Breast epithelium (tissue), 4 donors: ENCODE measurements around the gene ZNF205. TPM values are rescaled to one million over a fixed set of nuclear protein-coding genes. Genes with fewer than 3 reads are reported as not detected.

Experiments
- DNase-seq, 2 donors: peaks; one replicate each; pipeline ENCODE4 v3.0.0-alpha.2; 2019; ENCODE audit warnings: low spot score in 2 of 2
- H3K27ac ChIP-seq, 2 donors: fragments of 200-600 bp; sonication (generic) in 1 of 2; one replicate each; pipeline ENCODE4 v1.5.1; 2016 to 2019; ENCODE audit warnings: mild to moderate bottlenecking in 1 of 2
- H3K27me3 ChIP-seq, 2 donors: fragments of 200-600 bp; sonication (generic) in 1 of 2; one replicate each; pipeline versions ENCODE4 v1.5.1 to v1.6.0; 2017 to 2019; ENCODE audit warnings: control low read depth in 1 of 2, mild to moderate bottlenecking in 1 of 2
- H3K36me3 ChIP-seq: fragments of 200-600 bp; one replicate; pipeline ENCODE4 v1.5.1; 2019
- H3K4me1 ChIP-seq, 2 donors: fragments of 200-600 bp; sonication (generic); one replicate each; pipeline ENCODE4 v1.5.1; 2016 to 2019; ENCODE audit warnings: control low read depth in 1 of 2
- H3K4me3 ChIP-seq, 3 donors: fragments of 200-600 bp; sonication (generic); 1 replicate in 2 of 3; 2 replicates in 1 of 3; pipeline ENCODE4 v1.5.1; 2016 to 2019; ENCODE audit warnings: mild to moderate bottlenecking in 3 of 3, moderate library complexity in 2 of 3
- H3K9me3 ChIP-seq, 2 donors: fragments of 200-600 bp; sonication (generic) in 1 of 2; one replicate each; pipeline ENCODE4 v1.5.1; 2016 to 2019; ENCODE audit warnings: control low read depth in 1 of 2
- POLR2A ChIP-seq: fragments of 450-650 bp; IDR thresholded peaks from one replicate; pipeline ENCODE4 v1.6.1; 2016; ENCODE audit warnings: antibody characterized with exemption, mild to moderate bottlenecking, moderate library complexity
- POLR2AphosphoS5 ChIP-seq, 3 donors: sonication (generic); formaldehyde crosslinking; IDR thresholded peaks; one replicate each; pipeline ENCODE4 v1.6.1; 2017; ENCODE audit warnings: antibody characterized with exemption in 3 of 3
- intact Hi-C: fragments of 100-400 bp; cut with DNase I; formaldehyde crosslinking; loops from one replicate; pipeline ENCODE4 v1.15.1; 2023; ENCODE audit warnings: low total_unique reads
- total RNA-seq, 3 donors: library from RNA; depleted of rRNA; stranded (reverse); fragments of >200 nt; gene quantifications; one replicate each; pipeline ENCODE4 v1.1.0, GENCODE V29; 2016
- TF ChIP-seq, protein P1 (sequence below), 3 donors: fragments of 450-650 bp; IDR thresholded peaks; one replicate each; pipeline ENCODE4 v1.5.1; 2016 to 2017; ENCODE audit warnings: antibody characterized with exemption in 3 of 3, mild to moderate bottlenecking in 3 of 3, moderate library complexity in 3 of 3

Gene ZNF205
- total RNA-seq: 10 to 100 TPM; 12.5 to 18.9 (median 13.4) TPM

DNA sequence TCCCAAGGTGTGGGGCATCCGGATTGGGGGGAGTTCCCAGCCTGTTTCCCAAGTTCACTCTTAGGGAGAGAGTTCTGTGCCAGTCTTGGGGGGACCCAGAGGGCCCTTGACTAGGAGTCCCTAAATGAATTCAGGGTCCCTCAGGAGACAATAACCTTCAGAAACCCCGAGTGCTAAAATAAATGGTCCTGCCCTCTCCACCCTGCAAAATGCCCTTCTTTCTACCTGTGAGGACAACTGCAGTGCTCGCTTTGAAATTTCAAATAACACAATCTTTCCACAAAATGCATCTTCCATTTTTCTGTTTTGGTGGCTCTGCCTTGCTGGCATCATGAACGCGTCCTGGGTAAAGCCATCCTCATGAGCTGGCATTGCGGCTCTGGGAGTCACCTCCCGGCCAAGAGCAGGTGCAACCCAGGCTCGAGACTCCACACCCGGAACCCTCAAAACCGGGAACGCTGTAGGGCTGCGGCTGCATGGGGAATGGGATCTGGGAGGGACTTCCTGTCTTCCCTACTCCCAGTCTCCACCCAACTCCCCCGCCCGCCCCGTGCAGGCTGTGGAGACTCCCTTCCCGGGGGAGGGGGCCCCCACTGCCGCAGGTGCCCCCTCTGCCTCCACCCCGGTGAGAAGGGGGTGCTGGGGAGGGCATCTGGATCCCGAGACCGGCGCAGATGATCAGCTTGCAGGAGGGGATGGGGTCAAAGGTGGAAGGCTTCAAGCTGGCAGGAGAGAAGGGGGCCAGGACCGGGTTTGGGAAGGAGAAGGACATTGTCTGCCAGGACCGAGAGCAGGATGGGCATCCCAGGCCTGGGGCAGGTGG is at the start of gene ZNF205:
Gene ZNF205, plus strand, starts transcription at position 529 of the 823 bp plus-strand sequence. CDS start 845 bp downstream, outside the sequence.
- intact Hi-C loops: no loop called here
- Histone ChIP-seq H3K4me1 (peaks cover 3 to 15% of the 10 kb centered on the region in 2 donors), H3K36me3 (no peaks in the 10 kb centered on the region), H3K4me3 (peak within 1 kb of the TSS; percentile 71 to 94 (median 81)), H3K27me3 (no peaks in the 10 kb centered on the region), H3K9me3 (no peaks in the 10 kb centered on the region), H3K27ac (peak within 1 kb of the TSS; percentile 68 to 78)
- DNase-seq: peak; percentile 56 to 73
- TF ChIP-seq, protein P1, sequence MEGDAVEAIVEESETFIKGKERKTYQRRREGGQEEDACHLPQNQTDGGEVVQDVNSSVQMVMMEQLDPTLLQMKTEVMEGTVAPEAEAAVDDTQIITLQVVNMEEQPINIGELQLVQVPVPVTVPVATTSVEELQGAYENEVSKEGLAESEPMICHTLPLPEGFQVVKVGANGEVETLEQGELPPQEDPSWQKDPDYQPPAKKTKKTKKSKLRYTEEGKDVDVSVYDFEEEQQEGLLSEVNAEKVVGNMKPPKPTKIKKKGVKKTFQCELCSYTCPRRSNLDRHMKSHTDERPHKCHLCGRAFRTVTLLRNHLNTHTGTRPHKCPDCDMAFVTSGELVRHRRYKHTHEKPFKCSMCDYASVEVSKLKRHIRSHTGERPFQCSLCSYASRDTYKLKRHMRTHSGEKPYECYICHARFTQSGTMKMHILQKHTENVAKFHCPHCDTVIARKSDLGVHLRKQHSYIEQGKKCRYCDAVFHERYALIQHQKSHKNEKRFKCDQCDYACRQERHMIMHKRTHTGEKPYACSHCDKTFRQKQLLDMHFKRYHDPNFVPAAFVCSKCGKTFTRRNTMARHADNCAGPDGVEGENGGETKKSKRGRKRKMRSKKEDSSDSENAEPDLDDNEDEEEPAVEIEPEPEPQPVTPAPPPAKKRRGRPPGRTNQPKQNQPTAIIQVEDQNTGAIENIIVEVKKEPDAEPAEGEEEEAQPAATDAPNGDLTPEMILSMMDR (IDR thresholded peaks at IDR 0.05): no peak
- TF ChIP-seq POLR2AphosphoS5 (IDR thresholded peaks at IDR 0.05): peak in 1 of 3 donors; percentile 30

DNA sequence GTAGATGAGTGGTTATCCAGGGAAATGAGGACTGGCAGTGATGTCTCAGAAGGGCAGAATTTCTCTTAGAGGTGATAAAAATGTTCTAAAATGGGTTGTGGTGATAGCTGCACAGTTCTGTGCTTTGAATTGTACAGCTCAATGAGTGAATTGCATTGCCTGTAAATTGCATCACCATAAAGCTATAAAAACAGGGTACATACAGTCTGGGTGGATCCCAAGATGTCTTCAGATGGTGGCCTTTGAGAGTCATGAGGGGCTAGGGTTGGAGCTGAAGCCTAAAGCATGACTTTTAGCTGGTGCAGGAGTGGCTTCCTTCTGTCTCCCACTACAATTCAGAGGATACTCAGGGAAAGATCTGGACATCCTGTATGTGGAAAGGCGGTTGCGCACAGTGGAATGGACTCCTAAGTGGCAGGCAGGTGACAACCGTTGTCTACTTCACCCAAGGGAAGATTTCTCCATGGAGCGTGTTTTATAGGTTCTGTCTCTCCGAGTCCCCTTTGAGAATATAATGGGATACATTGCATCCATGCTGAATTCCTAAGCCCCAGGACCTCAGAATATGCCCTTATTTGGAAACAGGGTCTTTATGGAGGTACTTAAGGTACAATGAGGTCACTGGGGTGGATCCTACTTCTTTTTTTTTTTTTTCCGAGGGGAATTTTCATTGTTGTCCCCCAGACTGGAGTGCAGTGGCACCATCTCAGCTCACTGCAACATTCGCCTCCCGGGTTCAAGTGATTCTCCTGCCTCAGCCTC is 48.6 kb upstream of the ZNF205 start:
- Histone ChIP-seq H3K9me3 (no peaks in the 10 kb centered on the region), H3K27ac (no peak overlapping the region), H3K27me3 (no peaks in the 10 kb centered on the region), H3K4me3 (no peak overlapping the region), H3K4me1 (no peaks in the 10 kb centered on the region), H3K36me3 (no peaks in the 10 kb centered on the region)
- DNase-seq: no peak
- intact Hi-C loops: no loop called here
- TF ChIP-seq, protein P1 (IDR thresholded peaks at IDR 0.05): no peak
- TF ChIP-seq POLR2AphosphoS5 (IDR thresholded peaks at IDR 0.05) (no peak), POLR2A (no peak)

DNA sequence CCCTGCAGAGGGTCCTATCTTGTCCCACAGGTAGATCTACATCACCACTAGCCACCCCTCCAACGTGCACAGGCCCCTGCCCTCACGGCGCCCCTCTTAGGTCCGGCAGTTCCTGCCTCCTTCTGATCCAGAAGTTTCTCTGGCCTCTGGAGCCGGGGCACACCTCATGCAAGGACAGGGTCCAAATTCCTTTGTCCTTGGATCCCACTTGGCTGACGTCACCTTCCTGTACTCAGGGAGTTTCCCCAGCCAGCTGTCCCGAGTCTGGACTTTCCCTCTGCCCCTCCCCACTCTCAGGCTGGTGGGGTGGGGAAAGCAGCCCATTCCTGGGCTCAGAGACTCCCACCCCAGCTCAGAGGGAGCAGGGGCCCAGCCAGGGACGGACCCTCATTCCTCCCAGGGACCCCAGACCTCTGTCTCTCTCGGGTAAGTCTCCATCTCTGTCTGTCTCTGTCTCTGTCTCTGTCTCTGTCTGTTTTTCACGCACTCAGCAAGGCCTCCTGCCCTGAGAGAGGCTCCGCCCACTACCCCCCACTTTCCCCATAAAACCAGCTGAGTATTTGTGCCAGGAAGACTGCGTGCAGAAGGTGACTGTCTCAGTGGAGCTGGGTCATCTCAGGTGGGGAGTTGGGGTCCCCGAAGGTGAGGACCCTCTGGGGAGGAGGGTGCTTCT is 47.2 kb upstream of the ZNF205 start, which contains the start of gene IL32:
Gene IL32, plus strand, starts transcription at position 572 of the 673 bp plus-strand sequence. CDS start 172 bp downstream, outside the sequence.
- TF ChIP-seq POLR2AphosphoS5 (IDR thresholded peaks at IDR 0.05) (no peak), POLR2A (no peak)
- TF ChIP-seq, protein P1 (IDR thresholded peaks at IDR 0.05): no peak
- no peak for DNase-seq
- Histone ChIP-seq H3K36me3 (no peaks in the 10 kb centered on the region), H3K4me3 (peak within 1 kb of the TSS; percentile 27 to 46 (median 35)), H3K9me3 (no peaks in the 10 kb centered on the region), H3K27ac (peak within 1 kb of the TSS; percentile 17 to 53), H3K27me3 (no peaks in the 10 kb centered on the region), H3K4me1 (no peaks in the 10 kb centered on the region)
- intact Hi-C loops: no loop called here

DNA sequence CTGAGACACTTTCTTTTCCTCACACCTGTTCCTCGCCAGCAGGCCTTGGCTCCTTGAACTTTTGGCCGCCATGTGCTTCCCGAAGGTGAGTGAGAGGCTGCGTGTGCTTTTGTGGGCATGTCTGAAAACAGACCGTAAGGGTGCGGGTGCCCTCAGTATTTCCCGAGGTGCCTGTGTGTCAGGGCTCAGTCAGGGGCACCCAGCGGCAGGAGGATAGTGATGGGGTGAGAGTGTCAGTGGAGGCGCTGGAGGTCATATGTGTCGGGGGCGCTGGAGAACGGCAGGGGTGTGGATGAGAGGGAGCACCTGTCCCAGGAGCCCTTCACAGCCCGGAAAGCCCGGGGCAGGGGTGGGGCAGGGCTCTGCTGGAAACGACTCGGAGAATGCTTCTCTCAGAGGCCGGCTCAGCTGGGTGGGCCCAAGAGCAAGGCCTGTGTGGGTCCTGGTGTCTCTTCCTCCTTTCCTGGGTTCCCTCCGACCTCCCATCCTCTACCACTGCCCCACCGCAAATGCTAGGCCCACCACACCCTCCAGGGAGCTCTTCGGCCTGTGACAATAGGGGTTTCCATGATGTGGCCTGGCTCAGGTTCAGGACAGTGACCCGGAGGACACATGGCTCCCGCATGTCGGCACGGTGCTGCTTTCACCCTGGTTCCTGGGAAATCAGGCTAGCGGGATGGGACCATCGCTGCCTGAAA is 46.5 kb upstream of the ZNF205 start:
- intact Hi-C loops: no loop called here
- no peaks in the 10 kb centered on the region for H3K9me3 ChIP-seq
- peak overlapping the region in 1 of 2 donors; percentile 53 for H3K27ac ChIP-seq
- no peaks in the 10 kb centered on the region for H3K4me1 ChIP-seq
- no peak for DNase-seq
- H3K36me3 ChIP-seq: no peaks in the 10 kb centered on the region
- H3K27me3 ChIP-seq: no peaks in the 10 kb centered on the region
- TF ChIP-seq POLR2AphosphoS5 (IDR thresholded peaks at IDR 0.05): no peak
- no peak for TF ChIP-seq POLR2A
- TF ChIP-seq, protein P1 (IDR thresholded peaks at IDR 0.05): no peak
- H3K4me3 ChIP-seq: peak overlapping the region; percentile 27 to 46 (median 35)
